ENCODE data around the gene ANO5. TPM values are rescaled to one million over a fixed set of nuclear protein-coding genes. Genes with fewer than 3 reads are reported as not detected.

Gene ANO5, protein sequence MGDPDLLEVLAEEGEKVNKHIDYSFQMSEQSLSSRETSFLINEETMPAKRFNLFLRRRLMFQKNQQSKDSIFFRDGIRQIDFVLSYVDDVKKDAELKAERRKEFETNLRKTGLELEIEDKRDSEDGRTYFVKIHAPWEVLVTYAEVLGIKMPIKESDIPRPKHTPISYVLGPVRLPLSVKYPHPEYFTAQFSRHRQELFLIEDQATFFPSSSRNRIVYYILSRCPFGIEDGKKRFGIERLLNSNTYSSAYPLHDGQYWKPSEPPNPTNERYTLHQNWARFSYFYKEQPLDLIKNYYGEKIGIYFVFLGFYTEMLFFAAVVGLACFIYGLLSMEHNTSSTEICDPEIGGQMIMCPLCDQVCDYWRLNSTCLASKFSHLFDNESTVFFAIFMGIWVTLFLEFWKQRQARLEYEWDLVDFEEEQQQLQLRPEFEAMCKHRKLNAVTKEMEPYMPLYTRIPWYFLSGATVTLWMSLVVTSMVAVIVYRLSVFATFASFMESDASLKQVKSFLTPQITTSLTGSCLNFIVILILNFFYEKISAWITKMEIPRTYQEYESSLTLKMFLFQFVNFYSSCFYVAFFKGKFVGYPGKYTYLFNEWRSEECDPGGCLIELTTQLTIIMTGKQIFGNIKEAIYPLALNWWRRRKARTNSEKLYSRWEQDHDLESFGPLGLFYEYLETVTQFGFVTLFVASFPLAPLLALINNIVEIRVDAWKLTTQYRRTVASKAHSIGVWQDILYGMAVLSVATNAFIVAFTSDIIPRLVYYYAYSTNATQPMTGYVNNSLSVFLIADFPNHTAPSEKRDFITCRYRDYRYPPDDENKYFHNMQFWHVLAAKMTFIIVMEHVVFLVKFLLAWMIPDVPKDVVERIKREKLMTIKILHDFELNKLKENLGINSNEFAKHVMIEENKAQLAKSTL
- total RNA-seq: 0.20 TPM

DNA sequence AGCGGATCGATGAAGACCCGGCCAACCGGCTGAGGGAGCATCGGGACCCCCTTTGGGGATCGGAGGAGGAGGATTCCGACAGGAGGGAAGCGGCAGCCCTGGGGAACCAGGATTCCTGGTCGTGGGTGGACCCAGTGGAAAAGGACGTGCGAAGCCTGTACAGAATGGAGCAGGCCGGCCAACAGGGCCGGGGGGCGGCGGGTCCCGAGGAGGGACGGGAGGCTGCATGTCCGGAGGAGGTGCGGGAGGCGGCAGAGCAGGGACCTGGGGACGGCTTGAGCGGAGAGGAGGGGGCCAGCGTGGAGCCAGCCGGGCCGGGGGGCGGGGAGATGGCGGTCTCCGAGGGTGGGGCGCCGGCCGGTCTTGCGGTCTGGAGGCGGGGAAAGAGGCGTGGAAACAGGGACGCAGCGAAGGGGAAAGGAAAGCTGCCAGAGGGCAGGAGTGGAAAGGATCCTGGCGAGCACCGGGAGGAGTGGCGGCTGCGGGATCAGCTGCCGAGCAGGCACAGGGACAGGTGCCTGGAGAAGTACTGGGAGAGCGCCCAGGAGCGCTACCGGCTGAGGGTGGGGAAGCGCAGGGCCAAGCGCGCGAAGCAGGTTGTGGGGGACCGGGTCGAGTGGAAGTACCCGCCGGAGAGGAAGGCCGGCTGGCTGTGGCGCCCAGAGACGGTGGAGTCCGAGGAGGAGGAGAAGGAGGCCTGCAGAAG lies at the start of gene ANO5:
Gene ANO5, plus strand, starts transcription at position 444 of the 706 bp plus-strand sequence. CDS start 408 bp downstream, outside the sequence.
- peak; percentile 46 for ATAC-seq

DNA sequence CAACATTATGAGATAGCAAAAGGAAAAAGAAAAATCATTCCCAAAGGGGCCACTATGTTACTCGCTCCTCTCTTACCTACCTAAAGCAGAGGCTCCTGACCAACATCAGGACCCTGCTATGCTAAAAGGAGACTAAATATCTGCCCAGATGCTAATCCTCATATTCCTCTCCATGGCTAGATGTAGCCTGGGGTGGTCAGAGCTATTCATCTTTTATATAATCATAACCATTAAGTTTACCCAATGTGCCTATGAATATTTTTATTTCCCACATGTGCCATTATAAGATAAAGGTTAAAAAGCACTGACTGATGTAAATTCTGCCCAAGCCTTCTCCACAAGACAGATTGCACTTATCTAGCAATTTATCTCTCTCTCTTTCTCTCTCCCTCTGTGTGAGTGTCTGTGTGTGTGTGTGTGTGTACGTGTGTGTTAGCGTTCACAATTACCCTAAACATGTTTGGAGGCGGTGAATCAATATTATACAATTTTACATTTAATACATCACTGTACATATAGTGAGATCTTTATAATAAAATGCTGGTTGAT lies 41.2 kb upstream of the ANO5 start:
- no peak for ATAC-seq

DNA sequence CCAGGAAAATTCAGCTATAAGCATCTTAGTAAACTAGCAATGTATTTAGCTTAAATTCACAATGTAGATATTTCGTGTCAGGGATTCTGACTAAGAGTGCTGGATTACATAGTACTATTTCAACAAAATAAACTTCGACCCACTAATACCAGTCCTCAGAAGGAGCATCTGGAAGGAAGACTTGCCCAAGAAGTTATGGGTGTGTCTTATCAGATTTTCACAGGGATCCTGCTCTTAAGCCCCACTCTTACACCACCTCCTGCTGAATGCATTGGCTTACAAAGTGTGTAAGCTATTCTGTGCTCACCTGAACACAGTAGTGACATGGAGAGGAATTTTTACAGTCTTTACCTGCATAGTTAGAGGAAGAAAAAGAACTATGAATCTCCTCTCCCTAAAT lies 35.4 kb upstream of the ANO5 start:
- ATAC-seq: no peak

DNA sequence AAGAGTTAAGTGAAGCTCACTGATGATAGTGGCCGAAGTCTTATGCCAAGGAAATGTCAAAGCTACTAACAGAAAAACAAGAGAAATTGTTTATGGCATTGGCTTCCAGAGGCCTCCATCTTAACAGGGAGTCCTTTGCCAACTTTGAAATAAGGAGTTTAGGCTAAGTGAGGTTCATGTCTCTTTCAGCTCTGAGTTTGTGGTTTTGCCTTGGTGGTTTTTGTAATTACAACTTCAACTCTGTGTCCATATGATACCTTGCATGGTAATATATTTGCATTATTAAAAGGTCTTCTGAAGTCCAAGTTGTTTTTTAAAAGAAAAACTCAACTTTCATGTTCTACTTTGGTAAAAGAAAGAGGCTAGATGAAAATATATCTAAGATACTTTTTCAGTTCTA lies 31.4 kb upstream of the ANO5 start:
- no peak for ATAC-seq

DNA sequence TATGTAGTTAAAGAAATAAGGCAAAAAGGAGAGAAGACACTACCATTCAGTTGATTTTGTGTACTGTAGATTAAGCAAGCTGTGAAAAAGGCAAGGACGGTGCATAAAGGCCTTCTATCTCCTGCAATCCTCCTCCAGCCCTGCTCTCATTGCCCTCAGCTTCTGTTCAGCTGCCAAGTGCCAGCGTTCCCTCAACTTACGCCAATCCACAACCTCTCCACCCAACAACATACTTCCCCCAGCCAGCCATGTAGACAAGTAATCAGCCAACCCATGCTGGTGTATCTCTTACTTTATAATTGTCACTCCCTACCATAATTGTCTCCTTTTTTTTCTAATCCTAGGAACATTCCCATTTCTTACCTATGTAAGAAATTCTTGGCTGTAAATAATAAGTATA lies 30.1 kb upstream of the ANO5 start:
- ATAC-seq: no peak

DNA sequence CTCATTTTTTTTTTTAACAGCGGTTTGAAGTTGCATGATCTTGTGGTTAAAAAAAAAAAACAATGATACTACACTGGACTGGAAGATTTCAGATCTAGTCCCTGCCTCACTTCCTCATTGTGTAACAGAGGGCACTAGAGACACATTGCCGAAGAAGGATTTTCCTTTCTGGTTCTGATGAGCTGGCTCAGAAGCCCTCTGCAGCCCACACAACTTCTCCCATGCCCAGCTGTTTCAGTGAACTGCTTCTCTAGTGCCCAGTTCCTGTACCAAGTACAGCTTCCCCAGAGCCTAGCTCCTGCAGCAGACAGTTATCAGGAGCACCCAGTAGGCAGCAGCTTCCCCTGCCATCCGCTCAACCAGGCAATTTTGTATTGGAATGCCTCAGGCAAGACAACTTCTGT lies 29.5 kb upstream of the ANO5 start:
- ATAC-seq: no peak

DNA sequence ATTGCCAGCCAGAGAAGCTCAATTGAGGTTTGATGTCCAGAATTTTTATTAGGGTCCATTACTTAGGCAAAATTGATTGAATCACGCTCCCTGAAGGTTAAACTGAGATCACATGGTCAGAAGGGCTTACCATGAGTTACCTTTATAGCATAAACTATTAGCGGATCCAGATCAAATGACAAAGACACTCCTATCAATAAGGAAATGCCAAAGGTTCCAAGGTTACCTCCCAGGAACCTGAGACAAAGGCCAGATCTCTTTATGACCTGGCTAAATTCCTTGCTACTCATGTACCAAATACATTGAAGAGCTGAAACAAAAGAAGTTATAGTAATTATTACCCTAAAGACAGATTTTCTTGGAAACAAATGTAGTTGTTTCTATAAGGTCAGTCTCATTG lies 27.8 kb upstream of the ANO5 start:
- ATAC-seq: no peak

DNA sequence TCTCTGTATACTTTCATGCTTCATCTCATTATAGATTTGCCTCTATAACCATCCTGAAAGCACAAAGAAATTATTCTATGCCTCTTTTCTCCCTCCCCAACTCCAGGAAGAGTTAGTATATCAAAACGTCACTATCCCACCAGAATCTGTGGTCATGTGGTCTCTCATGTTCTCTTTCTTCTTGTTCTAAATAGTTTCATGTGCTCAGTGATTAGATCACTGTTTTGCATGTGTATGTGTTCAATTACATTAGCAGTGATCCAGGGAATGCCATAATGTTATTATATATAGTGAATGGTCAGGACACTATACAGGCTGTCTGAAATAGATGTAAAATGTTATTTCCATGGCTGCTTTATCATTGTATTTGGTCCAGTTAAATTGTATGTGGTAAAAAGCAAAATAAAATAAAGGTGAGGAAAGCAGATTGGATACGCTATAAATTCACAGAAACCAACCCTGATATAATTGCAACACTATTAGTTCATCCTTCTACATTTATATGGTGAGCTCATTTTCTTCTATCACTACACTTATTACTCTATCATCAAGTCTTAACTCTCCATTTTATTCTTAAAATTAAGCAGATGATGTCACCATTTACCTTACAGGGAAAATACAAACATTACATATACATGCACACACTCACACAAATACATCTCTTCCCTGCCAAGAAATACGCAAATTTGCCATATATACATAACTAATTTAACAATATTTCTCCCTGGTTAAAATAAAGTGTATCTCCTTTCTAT lies 26.9 kb upstream of the ANO5 start:
- ATAC-seq: no peak

DNA sequence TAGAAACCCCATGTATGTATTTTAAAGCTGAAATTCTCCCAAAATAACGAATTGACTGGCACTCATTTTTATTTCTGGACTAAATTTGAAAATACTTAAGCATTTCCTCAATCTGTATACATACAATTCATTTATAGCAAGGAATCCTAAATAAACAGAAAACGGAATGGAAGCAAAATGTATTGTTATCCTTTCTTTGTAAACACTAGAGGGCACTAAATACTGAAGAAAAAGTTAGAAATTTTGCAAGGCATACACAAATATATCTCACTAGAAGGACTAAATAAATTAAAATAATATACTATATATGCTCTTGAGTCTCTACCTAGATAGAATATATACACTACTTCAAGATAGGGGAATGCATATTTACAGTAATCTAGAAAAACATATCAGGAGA lies 23.1 kb upstream of the ANO5 start:
- ATAC-seq: no peak

DNA sequence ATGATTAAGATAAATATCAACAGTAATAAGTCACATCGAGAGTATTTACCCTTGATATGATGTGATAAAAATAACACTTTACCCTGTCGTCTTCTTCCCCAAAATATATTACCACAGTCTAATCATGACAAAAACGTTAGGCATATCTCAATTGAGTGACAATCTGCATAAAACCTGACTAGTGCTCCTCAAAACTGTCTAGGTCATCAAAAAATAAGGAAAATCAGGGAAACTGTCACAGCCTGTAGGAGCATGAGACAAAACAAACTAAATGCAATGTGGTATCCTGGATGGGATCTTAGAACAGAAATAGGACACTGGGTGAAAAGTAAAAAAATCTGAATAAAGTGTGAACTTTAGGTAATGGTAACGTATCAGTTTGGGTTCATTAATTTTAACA lies 19.4 kb upstream of the ANO5 start:
- no peak for ATAC-seq

DNA sequence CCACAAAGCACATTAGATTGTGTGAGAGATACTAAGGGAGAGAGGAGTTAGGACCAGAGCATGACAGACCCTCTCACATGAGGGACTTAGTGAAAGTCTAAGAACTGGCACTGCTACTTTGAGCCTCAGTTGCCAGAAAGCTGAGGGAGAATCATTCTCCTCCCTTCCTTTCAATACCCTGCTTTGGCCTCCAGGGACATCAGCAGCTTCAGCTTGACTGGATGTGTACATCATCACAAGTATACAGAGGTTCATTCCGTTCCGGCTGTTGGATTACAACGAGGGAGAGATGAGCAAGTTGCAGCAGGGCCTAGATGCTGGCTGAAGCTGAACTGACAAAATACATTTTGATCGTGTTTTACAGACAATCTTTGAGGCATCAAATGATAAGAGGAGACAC lies 15.7 kb upstream of the ANO5 start:
- ATAC-seq: no peak

DNA sequence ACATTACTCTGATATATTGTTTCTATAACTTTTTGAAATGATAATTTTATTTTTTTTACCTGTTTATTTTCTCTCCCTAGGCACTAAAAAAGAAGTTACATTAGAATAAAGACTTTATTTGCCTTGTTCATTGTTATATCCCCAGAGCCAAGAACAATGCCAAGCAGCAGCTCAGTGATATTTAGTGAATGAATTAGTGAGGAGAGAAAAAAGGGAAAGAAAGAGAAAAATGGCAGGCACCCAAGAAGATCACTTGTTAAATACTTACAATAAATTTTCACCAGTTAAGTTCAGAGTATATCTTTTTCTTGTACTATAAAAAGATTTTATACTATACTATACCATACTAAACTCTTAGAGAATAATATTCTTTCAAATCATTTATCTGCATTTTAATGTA lies 13.3 kb upstream of the ANO5 start:
- ATAC-seq: no peak

DNA sequence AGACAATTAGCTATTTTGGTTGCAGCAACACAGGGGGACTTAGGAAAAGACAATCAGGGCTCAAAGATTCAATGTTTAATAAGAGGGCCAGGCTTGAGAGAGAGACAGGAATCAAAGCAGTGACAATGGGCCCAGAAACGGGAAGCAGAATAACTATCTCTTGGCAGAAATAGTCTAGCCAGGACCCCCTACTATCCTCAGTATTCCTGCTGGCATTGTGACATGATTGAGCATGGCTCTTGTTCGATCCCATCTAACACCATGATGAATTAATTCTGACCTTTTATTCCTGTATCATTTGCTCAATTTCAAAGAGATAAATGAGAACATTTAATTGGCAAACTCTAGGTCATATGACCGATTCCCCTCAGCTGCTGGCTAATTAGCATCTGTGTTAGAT lies 12.8 kb upstream of the ANO5 start:
- no peak for ATAC-seq

DNA sequence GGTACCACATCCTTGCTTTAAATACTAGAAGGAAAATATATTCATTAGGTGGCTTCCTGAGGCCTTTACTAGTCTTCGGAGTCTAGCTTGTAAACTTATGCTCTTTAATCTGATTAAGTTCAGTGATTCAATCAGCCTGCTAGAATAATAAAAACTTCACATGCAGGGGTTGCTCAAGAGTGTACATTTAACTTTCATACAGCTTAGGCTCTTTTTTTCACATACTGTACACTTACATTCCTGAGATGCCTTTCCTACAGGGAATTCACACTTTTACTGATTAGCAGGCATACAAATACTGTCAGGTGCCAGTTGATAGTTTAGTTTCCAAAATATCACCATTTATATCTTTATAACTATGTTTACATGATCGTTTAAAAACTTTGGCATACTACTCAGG lies 3.2 kb upstream of the ANO5 start:
- ATAC-seq: no peak

DNA sequence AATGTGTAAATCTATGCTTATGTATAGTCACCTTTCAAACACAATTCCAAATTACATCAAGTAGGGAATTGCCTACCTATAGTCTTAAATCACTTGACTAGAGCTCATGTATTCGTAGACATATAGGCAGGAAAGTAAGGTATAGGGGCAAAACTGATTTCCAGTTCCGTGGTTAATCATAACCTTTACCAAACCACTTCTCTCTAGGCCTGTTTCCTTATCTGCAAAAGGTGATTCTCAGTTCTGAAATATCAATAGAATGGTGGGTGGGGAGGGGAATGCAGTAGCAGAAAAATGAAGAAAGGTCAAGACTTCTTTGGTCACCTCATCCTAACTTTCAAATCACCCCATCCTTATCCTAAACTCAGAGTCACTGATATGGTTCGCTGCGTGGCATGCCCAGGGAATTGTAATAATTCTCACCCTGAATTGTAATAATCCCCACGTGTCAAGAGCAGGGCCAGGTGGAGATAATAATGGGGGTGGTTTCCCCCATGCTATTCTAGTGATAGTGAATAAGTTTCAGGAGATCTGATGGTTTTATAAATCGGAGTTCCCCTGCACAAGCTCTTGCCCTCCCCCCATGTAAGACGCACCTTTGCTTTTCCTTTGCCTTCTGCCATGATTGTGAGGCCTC lies 1.9 kb upstream of the ANO5 start:
- ATAC-seq: no peak

DNA sequence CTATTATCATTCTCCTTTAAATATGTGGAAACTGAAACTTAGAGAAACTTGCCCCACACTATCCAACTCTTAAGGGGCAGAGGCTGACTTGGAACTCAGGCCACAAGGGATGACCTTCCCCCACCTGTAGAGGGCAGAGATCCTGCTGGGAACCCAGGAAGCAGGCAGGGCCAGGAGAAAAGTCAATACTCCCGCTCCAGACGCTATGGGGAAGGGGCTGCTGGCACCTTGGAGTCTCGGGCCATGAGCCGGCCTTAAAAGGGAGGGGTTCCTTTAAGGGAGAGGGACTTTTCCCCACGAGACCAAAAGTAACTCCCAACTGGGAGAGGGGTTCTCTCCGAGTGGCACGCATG lies 620 bp upstream of the ANO5 start:
- ATAC-seq: no peak

DNA sequence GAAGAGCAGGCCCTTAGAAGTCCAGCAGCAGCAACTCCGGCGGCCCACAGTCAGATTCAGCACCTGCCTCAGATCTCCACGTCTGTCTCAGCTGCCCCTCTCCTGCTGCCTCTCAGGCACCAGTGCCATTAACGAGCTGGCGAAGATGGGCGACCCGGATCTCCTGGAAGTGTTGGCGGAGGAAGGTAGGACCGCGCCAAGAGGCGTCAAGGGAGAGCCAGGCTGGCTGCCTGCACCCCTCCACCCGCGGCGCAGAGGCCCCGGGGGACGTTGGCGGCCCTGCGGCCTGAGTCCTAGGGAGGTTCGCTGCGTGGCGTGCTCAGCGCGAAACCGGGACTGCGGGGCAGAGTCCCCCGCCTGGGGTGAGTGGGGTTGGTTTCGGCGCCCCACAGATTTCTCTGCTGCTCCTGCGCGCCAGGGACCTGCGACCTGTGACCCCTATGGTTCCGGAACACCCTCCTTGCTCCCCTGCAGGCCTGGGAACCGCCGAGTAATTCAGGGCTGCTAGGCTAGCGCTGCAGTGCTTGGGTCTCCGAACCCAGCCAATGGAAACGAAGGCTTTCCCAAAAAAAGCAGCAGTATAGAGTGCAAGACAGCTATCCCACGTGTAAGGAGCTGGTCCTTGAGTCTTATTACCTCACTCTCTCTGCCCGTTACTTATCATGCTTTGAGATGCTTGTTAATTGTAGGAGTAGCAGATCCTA lies 615 bp downstream of the ANO5 start:
- peak; percentile 29 for ATAC-seq

DNA sequence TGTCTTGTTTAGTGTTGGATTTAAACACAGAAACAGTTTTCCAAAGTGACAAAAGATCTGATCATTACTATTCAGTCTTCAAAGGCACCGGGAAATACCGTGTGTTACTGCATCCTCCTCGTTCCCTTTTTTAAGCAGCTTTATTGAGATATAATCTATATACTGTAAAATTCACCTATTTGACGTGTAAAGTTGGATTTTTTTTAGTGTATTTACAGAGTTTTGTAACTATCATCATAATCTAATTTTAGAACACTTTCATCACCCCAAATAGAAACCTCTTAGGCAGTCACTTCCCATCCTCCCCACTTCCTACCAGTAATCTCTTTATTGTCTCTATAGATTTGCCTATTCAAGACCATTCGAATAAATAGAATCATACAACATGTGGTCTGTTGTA lies 1.4 kb downstream of the ANO5 start:
- no peak for ATAC-seq

DNA sequence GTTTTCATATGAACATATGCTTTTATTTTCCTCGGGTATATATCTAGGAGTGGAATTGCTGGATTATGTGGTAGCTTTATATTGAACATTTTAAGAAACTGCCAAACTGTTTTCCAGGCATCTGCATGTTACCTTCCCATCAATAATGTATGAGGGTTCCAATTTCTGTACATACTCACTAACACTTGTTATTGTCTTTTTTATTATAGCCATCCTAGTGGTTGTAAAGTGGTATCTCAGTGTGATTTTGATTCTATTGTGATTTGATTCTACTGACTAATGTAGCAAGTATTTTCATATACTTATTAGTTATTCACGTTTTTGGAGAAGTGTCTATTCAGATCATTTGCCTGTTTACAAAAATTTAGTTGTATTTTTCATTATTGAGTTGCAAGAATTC lies 2.0 kb downstream of the ANO5 start:
- ATAC-seq: no peak

DNA sequence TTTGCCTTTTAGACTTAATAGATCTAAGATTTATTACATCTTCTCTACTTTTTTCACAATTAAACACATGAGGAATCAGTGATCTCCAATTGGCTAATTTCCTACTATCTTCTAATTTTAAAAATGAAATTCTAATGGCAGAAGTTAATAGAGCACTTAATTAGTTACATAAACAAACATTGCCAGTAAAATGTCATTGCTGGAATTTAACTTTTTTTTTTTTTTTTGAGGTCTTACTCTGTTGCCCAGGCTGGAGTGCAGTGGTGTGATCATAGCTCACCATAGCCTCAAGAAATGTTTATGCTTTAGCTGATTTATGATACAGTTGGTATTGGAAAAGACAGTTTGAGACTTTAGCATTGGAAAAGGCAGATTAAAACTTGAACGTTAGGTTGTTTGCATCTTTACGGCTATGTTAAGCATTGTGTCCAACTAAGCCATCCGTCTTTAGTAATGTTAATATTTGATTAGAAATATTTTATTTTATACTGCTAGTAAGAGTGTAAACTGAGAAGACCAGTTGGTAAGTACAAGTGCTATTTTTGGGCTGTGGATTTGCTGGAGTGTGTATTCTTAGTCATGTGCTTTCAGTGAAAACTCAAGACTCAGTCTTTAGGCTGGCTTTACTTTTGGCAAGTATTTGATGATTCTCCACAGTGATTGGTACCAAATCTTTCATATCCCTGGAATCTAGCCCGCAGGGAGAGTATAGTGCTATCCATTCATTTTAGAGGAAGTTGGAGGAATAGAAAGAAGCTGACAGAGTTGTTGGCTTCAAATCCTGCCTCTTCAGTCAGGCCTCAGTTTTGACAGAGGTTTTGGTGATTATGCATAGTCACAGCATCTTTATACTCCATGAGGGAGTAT lies 4.5 kb downstream of the ANO5 start:
- ATAC-seq: no peak
